ENCODE data around the gene EFTUD2. TPM values are rescaled to one million over a fixed set of nuclear protein-coding genes. Genes with fewer than 3 reads are reported as not detected.

EFTUD2 gene
- total and polyA plus RNA-seq, 9 of the 15 experiments (the other 6 are each of a cell fraction or from before 2014, with no cell fraction given) = 65.8 to 362 (median 218) TPM

- no peak for TF ChIP-seq ZNF407 (IDR thresholded peaks at IDR 0.05; ENCODE audit: low read depth)
- TF ChIP-seq SNIP1 (IDR thresholded peaks at IDR 0.05; ENCODE audit: low read depth) = no peak
- TF ChIP-seq KLF13 (tag; IDR thresholded peaks at IDR 0.05; ENCODE audit: borderline replicate concordance, low read depth) = no peak
- no peak; the same call in 1 of the 2 replicates for TF ChIP-seq SMC3 (conservative IDR thresholded peaks at IDR 0.05; ENCODE audit: insufficient read depth, low read depth, low read length)
- peak; percentile 94 for TF ChIP-seq SIN3B (IDR thresholded peaks at IDR 0.05; ENCODE audit: low read depth)
- TF ChIP-seq ZNF280A (IDR thresholded peaks at IDR 0.05; ENCODE audit: low read depth, partially characterized antibody) = no peak
- no peak for TF ChIP-seq THAP12 (CRISPR knock-in tag; IDR thresholded peaks at IDR 0.05)
- TF ChIP-seq NELFE (IDR thresholded peaks at IDR 0.05; ENCODE audit: insufficient read depth, insufficient read length) = no peak
- no peak for TF ChIP-seq ZNF551 (CRISPR knock-in tag; IDR thresholded peaks at IDR 0.05)
- no peak for TF ChIP-seq ZNF282 (CRISPR knock-in tag; IDR thresholded peaks at IDR 0.05)
- no peak for TF ChIP-seq KAT8 (IDR thresholded peaks at IDR 0.05; ENCODE audit: low read depth)
- TF ChIP-seq NFYB (IDR thresholded peaks at IDR 0.05; ENCODE audit: extremely low read depth, insufficient read length) = no peak
- no peak for TF ChIP-seq THRAP3 (IDR thresholded peaks at IDR 0.05; ENCODE audit: borderline replicate concordance)
- TF ChIP-seq ZNF431 (CRISPR knock-in tag; IDR thresholded peaks at IDR 0.05) = peak; percentile 54; the same call in 1 of the 2 replicates
Measured at GRCh38 chr17:44899074-44899782, at the start of gene EFTUD2 (continued).

Measured in K562 (cell line).